Liver (tissue), 9 donors: ENCODE results near the gene KCNS1. TPM values are rescaled to one million over a fixed set of nuclear protein-coding genes. Genes with fewer than 3 reads are reported as not detected.

Experiments
- DNase-seq: peaks from one replicate; pipeline ENCODE4 v3.0.0-alpha.2; 2017; ENCODE audit warnings: low spot score
- H3K27ac ChIP-seq, 2 donors: one replicate each; pipeline ENCODE4 v1.7.0; 2013; ENCODE audit warnings: inconsistent platforms in 2 of 2, low read length in 2 of 2, control low read depth in 1 of 2, low read depth in 1 of 2, mild to moderate bottlenecking in 1 of 2
- H3K27me3 ChIP-seq, 4 donors: one replicate each; pipeline versions ENCODE4 v1.6.1 to v1.7.0; 2013; ENCODE audit warnings: low read length in 3 of 4, inconsistent platforms in 1 of 4, mild to moderate bottlenecking in 1 of 4, moderate library complexity in 1 of 4; ENCODE audit not compliant: control insufficient read depth in 4 of 4, insufficient read depth in 4 of 4
- H3K36me3 ChIP-seq, 4 donors: one replicate each; pipeline versions ENCODE4 v1.6.1 to v1.7.0; 2013; ENCODE audit warnings: low read length in 3 of 4, mild to moderate bottlenecking in 3 of 4, low read depth in 1 of 4, moderate library complexity in 1 of 4; ENCODE audit not compliant: control insufficient read depth in 4 of 4, insufficient read depth in 3 of 4
- H3K4me1 ChIP-seq, 4 donors: one replicate each; pipeline versions ENCODE4 v1.6.1 to v1.7.0; 2013; ENCODE audit warnings: low read length in 3 of 4, mild to moderate bottlenecking in 3 of 4, moderate library complexity in 1 of 4; ENCODE audit not compliant: control insufficient read depth in 4 of 4, insufficient read depth in 4 of 4
- H3K4me3 ChIP-seq, 3 donors: one replicate each; pipeline versions ENCODE4 v1.6.1 to v1.7.0; 2013; ENCODE audit warnings: low read length in 3 of 3, control low read depth in 1 of 3, low read depth in 1 of 3, mild to moderate bottlenecking in 1 of 3
- H3K9ac ChIP-seq, 2 donors: one replicate each; pipeline ENCODE4 v1.7.0; 2013; ENCODE audit warnings: low read length in 2 of 2, mild to moderate bottlenecking in 2 of 2, moderate library complexity in 2 of 2, control low read depth in 1 of 2, low read depth in 1 of 2
- H3K9me3 ChIP-seq, 4 donors: one replicate each; pipeline versions ENCODE4 v1.6.1 to v1.7.0; 2013; ENCODE audit warnings: low read length in 3 of 4; ENCODE audit not compliant: control insufficient read depth in 4 of 4
- EGR1 ChIP-seq, 2 donors: IDR thresholded peaks; 2 replicates each; pipeline ENCODE4 v1.6.1; 2016 to 2018; ENCODE audit warnings: antibody characterized with exemption in 2 of 2, low read depth in 2 of 2
- FOXA1 ChIP-seq: IDR thresholded peaks from 2 replicates; pipeline ENCODE4 v1.6.1; 2016; ENCODE audit warnings: antibody characterized with exemption
- FOXA2 ChIP-seq: IDR thresholded peaks from 2 replicates; pipeline ENCODE4 v1.6.1; 2016; ENCODE audit warnings: antibody characterized with exemption
- GABPA ChIP-seq, 2 donors: IDR thresholded peaks in 1 of 2; conservative IDR thresholded peaks in 1 of 2; 2 replicates each; pipeline ENCODE4 v1.6.1; 2016; ENCODE audit warnings: antibody characterized with exemption in 2 of 2, mild to moderate bottlenecking in 1 of 2, moderate library complexity in 1 of 2
- HNF4A ChIP-seq, 2 donors: conservative IDR thresholded peaks; 2 replicates each; pipeline ENCODE4 v1.6.1; 2016; ENCODE audit warnings: antibody characterized with exemption in 2 of 2, mild to moderate bottlenecking in 2 of 2
- HNF4G ChIP-seq: IDR thresholded peaks from 2 replicates; pipeline ENCODE4 v1.6.1; 2016; ENCODE audit warnings: antibody characterized with exemption
- JUND ChIP-seq, 2 donors: IDR thresholded peaks; 2 replicates each; pipeline ENCODE4 v1.6.1; 2016; ENCODE audit warnings: antibody characterized with exemption in 2 of 2
- NR2F2 ChIP-seq: IDR thresholded peaks from 2 replicates; pipeline ENCODE4 v1.6.1; 2016; ENCODE audit warnings: antibody characterized with exemption
- RAD21 ChIP-seq, 2 donors: IDR thresholded peaks; 2 replicates each; pipeline ENCODE4 v1.6.1; 2016; ENCODE audit warnings: antibody characterized with exemption in 2 of 2, mild to moderate bottlenecking in 2 of 2
- RXRA ChIP-seq, 2 donors: IDR thresholded peaks; 2 replicates each; pipeline ENCODE4 v1.6.1; 2017 to 2018; ENCODE audit warnings: antibody characterized with exemption in 2 of 2, mild to moderate bottlenecking in 1 of 2
- SP1 ChIP-seq: IDR thresholded peaks from 2 replicates; pipeline ENCODE4 v1.6.1; 2018; ENCODE audit warnings: antibody characterized with exemption, mild to moderate bottlenecking
- TAF1 ChIP-seq: conservative IDR thresholded peaks from 2 replicates; pipeline ENCODE4 v1.6.1; 2016; ENCODE audit warnings: antibody characterized with exemption, mild to moderate bottlenecking
- YY1 ChIP-seq: IDR thresholded peaks from 2 replicates; pipeline ENCODE4 v1.6.1; 2016; ENCODE audit warnings: antibody characterized with exemption, mild to moderate bottlenecking
- WGBS: extraction: QIAGEN DNeasy Blood & Tissue Kit; methylation state at CpG from one replicate; pipeline ENCODE4 v1.1.7; 2013; 5-methylcytosine and 5-hydroxymethylcytosine counted together
- polyA plus RNA-seq, 2 donors: library from polyadenylated mRNA; stranded (reverse) in 1 of 2; unstranded in 1 of 2; fragments of 200-250 nt in 1 of 2; fragments of >200 nt in 1 of 2; fragmentation: Nextera tagmentation in 1 of 2; extraction: Ambion mirVana in 1 of 2; gene quantifications; one replicate each; pipeline versions ENCODE4 v1.2.1 to v1.2.3, GENCODE V29; 2013 to 2015
- total RNA-seq, 2 donors: library from RNA; depleted of rRNA; stranded (reverse); fragments of >200 nt; gene quantifications; one replicate each; pipeline ENCODE4 v1.2.3, GENCODE V29; 2014
- TF ChIP-seq, protein P1 (sequence below): IDR thresholded peaks from 2 replicates; pipeline ENCODE4 v1.6.1; 2016; ENCODE audit warnings: antibody characterized with exemption
- TF ChIP-seq, protein P2 (sequence below): fragments of 150-350 bp; IDR thresholded peaks from 2 replicates; pipeline ENCODE4 v1.5.1; 2017; ENCODE audit warnings: improper control_type of control experiment, low read depth, low read length; ENCODE audit not compliant: missing input control
- TF ChIP-seq, protein P3 (sequence below): IDR thresholded peaks from 2 replicates; pipeline ENCODE4 v1.6.1; 2016; ENCODE audit warnings: antibody characterized with exemption, mild to moderate bottlenecking
- TF ChIP-seq, protein P4 (sequence below): IDR thresholded peaks from 2 replicates; pipeline ENCODE4 v1.6.1; 2016; ENCODE audit warnings: antibody characterized with exemption
- TF ChIP-seq, protein P5 (sequence below): IDR thresholded peaks from 2 replicates; pipeline ENCODE4 v1.6.1; 2016; ENCODE audit warnings: antibody characterized with exemption
- donor health status: healthy.
- donor health status: healthy.
- donor health status: healthy.
- donor health status: healthy.
- donor health status: healthy.

The KCNS1 gene, protein sequence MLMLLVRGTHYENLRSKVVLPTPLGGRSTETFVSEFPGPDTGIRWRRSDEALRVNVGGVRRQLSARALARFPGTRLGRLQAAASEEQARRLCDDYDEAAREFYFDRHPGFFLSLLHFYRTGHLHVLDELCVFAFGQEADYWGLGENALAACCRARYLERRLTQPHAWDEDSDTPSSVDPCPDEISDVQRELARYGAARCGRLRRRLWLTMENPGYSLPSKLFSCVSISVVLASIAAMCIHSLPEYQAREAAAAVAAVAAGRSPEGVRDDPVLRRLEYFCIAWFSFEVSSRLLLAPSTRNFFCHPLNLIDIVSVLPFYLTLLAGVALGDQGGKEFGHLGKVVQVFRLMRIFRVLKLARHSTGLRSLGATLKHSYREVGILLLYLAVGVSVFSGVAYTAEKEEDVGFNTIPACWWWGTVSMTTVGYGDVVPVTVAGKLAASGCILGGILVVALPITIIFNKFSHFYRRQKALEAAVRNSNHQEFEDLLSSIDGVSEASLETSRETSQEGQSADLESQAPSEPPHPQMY
- total RNA-seq (under 1 TPM in 1 of 2 donors, not detected in 1; 0.09 TPM), polyA plus RNA-seq (under 1 TPM in 1 of 2 donors, not detected in 1; 0.02 TPM)

DNA sequence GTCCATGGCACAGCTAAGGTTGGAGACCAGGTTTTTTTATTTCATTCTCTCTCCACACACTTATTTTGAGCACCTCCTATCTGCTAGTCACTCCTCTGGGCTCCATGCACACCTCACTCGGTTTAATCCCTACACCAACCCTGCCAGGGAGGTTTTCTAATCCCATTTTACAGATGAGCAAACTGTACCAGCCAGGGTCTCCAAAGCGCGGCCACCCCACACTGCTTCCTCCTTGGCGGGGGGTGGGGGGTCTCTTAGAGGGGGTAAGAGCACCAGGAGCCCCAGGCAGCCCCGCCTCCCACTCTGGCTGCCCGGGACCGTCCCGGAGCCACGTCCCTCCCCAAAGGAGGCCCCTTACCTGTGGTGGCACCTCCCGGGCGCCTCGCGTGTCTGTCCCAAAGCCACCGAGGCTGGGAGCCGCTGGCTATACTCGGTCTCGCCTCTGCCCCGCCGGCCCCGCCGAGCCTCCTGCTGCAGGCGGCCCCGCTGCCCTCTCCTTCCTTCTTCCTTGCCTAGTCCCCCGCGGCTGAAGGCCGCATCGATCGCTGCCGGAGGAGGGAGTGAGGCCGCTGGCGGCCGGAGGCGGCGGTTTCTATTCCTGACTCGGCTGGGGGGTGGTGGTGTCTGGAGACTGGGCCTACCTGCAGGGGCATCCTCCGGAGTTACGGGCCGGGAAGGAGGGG lies at the start of gene KCNS1:
Gene KCNS1, minus strand, starts transcription at position 565 of the 683 bp plus-strand sequence. CDS start 1,891 bp downstream, outside the sequence.
- no peak within 1 kb of the TSS for H3K27ac ChIP-seq
- peaks cover 11 to 23% (median 16%) of the 10 kb centered on the region in 4 donors for H3K4me1 ChIP-seq
- TF ChIP-seq RAD21 (IDR thresholded peaks at IDR 0.05) (no peak), NR2F2 (no peak), FOXA2 (no peak), GABPA (IDR thresholded peaks at IDR 0.05 in 1 of 2, conservative IDR thresholded peaks at IDR 0.05 in 1 of 2) (no peak), HNF4A (conservative IDR thresholded peaks at IDR 0.05) (no peak)
- TF ChIP-seq, protein P1, sequence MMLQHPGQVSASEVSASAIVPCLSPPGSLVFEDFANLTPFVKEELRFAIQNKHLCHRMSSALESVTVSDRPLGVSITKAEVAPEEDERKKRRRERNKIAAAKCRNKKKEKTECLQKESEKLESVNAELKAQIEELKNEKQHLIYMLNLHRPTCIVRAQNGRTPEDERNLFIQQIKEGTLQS, result no peak
- TF ChIP-seq, protein P2, sequence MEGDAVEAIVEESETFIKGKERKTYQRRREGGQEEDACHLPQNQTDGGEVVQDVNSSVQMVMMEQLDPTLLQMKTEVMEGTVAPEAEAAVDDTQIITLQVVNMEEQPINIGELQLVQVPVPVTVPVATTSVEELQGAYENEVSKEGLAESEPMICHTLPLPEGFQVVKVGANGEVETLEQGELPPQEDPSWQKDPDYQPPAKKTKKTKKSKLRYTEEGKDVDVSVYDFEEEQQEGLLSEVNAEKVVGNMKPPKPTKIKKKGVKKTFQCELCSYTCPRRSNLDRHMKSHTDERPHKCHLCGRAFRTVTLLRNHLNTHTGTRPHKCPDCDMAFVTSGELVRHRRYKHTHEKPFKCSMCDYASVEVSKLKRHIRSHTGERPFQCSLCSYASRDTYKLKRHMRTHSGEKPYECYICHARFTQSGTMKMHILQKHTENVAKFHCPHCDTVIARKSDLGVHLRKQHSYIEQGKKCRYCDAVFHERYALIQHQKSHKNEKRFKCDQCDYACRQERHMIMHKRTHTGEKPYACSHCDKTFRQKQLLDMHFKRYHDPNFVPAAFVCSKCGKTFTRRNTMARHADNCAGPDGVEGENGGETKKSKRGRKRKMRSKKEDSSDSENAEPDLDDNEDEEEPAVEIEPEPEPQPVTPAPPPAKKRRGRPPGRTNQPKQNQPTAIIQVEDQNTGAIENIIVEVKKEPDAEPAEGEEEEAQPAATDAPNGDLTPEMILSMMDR, result no peak
- no peaks in the 10 kb centered on the region for H3K36me3 ChIP-seq
- peaks cover 4 to 13% (median 8%) of the 10 kb centered on the region in 4 donors for H3K27me3 ChIP-seq
- no peaks in the 10 kb centered on the region for H3K9me3 ChIP-seq
- no peak within 1 kb of the TSS for H3K9ac ChIP-seq
- 9% methylated on average over 38 of the region's 38 CpGs for WGBS
- DNase-seq, result no peak
- H3K4me3 ChIP-seq, result peak within 1 kb of the TSS in 1 of 3 donors; percentile 16

DNA sequence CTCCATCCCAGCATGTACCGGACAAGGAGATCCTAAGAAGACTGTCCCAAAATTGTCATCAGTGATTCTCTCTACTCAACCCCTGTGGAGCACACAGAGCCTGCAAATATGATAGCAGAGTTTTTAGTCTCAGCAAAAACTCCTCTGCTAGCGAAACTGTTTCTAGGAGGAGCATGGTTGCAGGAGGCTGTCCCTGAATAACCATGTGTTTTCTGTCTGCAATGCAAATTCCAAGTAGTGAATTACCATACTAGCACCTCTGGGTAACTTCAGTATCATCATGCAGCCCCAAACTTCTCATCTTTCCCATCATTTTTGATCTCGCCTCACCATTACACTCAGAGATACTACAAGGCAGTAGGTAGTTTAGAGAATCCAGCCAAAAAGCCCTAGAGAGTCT lies 48.1 kb upstream of the KCNS1 start:
- no peak overlapping the region for H3K4me3 ChIP-seq
- 88% methylated on average over 3 of the region's 3 CpGs for WGBS

More for the DNA sequence above, 48.1 kb upstream of the KCNS1 start:
- Histone ChIP-seq H3K36me3 (no peaks in the 10 kb centered on the region), H3K27me3 (peaks cover 0 to 7% (median 0%) of the 10 kb centered on the region in 4 donors), H3K27ac (no peak overlapping the region), H3K9ac (no peak overlapping the region), H3K9me3 (no peaks in the 10 kb centered on the region), H3K4me1 (no peaks in the 10 kb centered on the region)
- TF ChIP-seq GABPA (IDR thresholded peaks at IDR 0.05 in 1 of 2, conservative IDR thresholded peaks at IDR 0.05 in 1 of 2) (no peak), RAD21 (IDR thresholded peaks at IDR 0.05) (no peak), NR2F2 (no peak), RXRA (IDR thresholded peaks at IDR 0.05) (no peak), FOXA1 (no peak), TAF1 (no peak), EGR1 (IDR thresholded peaks at IDR 0.05; ENCODE audit: low read depth in 2 of 2) (no peak), HNF4G (no peak), SP1 (no peak), HNF4A (conservative IDR thresholded peaks at IDR 0.05) (no peak), JUND (IDR thresholded peaks at IDR 0.05) (no peak), YY1 (no peak)
- TF ChIP-seq, protein P1, result no peak
- TF ChIP-seq, protein P3, sequence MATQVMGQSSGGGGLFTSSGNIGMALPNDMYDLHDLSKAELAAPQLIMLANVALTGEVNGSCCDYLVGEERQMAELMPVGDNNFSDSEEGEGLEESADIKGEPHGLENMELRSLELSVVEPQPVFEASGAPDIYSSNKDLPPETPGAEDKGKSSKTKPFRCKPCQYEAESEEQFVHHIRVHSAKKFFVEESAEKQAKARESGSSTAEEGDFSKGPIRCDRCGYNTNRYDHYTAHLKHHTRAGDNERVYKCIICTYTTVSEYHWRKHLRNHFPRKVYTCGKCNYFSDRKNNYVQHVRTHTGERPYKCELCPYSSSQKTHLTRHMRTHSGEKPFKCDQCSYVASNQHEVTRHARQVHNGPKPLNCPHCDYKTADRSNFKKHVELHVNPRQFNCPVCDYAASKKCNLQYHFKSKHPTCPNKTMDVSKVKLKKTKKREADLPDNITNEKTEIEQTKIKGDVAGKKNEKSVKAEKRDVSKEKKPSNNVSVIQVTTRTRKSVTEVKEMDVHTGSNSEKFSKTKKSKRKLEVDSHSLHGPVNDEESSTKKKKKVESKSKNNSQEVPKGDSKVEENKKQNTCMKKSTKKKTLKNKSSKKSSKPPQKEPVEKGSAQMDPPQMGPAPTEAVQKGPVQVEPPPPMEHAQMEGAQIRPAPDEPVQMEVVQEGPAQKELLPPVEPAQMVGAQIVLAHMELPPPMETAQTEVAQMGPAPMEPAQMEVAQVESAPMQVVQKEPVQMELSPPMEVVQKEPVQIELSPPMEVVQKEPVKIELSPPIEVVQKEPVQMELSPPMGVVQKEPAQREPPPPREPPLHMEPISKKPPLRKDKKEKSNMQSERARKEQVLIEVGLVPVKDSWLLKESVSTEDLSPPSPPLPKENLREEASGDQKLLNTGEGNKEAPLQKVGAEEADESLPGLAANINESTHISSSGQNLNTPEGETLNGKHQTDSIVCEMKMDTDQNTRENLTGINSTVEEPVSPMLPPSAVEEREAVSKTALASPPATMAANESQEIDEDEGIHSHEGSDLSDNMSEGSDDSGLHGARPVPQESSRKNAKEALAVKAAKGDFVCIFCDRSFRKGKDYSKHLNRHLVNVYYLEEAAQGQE, result no peak
- TF ChIP-seq, protein P2, result no peak
- TF ChIP-seq, protein P4, sequence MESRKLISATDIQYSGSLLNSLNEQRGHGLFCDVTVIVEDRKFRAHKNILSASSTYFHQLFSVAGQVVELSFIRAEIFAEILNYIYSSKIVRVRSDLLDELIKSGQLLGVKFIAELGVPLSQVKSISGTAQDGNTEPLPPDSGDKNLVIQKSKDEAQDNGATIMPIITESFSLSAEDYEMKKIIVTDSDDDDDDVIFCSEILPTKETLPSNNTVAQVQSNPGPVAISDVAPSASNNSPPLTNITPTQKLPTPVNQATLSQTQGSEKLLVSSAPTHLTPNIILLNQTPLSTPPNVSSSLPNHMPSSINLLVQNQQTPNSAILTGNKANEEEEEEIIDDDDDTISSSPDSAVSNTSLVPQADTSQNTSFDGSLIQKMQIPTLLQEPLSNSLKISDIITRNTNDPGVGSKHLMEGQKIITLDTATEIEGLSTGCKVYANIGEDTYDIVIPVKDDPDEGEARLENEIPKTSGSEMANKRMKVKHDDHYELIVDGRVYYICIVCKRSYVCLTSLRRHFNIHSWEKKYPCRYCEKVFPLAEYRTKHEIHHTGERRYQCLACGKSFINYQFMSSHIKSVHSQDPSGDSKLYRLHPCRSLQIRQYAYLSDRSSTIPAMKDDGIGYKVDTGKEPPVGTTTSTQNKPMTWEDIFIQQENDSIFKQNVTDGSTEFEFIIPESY, result no peak
- TF ChIP-seq, protein P5, sequence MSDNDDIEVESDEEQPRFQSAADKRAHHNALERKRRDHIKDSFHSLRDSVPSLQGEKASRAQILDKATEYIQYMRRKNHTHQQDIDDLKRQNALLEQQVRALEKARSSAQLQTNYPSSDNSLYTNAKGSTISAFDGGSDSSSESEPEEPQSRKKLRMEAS, result no peak
- no peak for DNase-seq
